HG03571 (cell line): ENCODE measurements around the gene PML.
"Not testable (repeated sequence)": the region's sequence is repeated elsewhere in the genome, so short reads cannot be mapped to it uniquely, and the experiment has no call there.

Experiments used
- ATAC-seq: cut with Tn5 transposase; IDR thresholded peaks from one replicate; pipeline ENCODE4 v1.9.1; 2021; ENCODE audit not compliant: unreplicated experiment

The PML gene

DNA sequence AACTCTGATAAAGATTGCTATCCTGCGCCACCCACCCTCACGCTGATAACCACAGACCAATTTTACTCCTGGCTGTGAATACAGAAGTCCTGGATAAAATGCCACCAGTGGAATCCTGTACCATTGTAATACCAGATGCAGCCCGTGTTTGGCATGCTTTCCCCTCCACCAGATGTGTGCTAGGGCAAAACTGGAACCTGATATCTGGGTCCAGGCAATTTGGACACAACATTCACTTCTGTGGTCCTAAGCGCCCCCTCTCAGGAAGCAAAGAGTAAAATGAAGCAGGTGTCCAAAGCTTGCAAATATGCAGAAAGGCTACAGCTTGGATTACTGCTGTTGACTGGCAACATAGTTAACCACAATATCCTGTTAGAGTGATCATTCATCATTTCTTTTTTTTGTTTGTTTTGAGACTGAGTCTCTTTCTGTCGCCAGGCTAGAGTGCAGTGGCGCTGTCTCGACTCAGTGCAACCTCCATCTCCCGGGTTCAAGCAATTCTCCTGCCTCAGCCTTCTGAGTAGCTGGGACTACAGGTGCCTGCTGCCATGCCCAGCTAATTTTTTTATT is 35.4 kb upstream of the PML start:
- ATAC-seq = no peak

DNA sequence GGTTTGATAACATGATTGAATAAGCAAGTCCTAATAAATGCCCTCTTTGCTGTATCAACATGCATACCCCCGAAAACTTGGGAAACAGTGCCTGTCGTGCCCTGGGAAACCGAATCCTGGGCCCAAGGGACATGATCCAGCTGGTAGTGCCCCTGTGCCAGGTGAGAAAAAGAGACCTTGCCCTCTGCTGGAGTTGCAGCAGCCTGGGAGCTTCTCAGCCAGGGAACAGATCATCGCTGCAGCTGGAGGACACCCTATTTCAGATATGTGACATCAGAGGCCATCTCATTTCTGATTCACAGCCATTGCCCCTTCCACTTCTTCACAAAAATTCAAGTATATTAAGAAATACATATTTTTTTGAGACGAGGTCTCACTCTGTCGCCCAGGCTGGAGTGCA is 34.7 kb upstream of the PML start:
- no peak for ATAC-seq

GRCh38 chr15:73960472-73961070 is 33.9 kb upstream of the PML start:
- not testable (repeated sequence) for ATAC-seq

- ATAC-seq = no peak
Measured at GRCh38 chr15:73962433-73962832, 32.1 kb upstream of the PML start.

DNA sequence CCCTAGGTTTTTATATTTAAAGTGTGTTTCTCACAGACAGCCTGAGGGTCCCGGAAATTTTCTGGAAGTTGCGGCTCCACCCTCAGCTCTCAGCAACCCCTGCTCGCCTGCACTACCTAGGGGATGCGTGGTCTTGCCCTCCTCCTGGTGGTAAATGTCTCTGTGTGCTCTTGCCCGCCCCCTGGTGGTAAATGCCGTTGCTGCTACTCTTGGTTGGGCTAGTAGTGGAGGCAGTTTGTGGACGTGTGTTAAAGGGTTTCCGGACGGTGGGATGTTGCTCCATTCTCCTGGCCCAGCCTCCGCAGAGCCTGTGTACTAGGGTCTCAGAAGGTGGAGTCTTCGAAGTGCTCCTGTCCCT is 29.8 kb upstream of the PML start:
- peak; percentile 48 for ATAC-seq

DNA sequence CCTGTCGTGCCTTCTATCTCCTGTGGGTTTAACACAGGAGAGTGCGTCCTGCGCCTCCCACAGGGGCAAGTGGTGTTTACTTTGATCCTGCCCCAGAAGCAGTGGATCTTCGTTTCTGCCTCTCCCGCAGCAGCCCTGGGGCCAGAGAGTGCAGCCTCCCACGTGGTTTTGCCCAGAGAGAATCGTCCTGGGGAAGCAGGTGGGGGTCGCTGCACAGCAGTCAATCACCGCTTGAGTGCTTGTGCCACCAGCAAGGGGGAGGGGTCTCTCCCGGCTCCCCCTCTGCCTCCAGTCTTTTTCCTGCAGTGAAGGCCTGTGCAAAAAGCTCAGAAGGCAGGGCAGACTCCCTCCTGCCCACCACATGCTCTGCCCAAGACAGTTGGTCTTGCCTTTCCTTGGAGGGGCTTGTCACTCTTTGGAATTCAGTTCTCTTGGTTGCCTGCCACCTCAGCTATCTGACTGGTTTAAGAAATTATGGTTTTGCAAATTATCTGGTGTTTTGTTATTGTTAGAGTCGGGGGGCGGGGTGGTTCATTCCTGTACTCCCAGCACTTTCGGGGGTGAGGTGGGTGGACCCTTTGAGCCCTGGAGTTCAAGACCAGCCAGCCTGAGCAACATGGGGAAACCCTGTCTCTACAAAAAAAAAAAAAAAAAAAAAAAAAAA is 29.3 kb upstream of the PML start:
- ATAC-seq = peak; percentile 22

GRCh38 chr15:73965758-73966113 is 28.8 kb upstream of the PML start:
- ATAC-seq = no peak

GRCh38 chr15:73968461-73968860 is 26.1 kb upstream of the PML start:
- ATAC-seq = no peak

DNA sequence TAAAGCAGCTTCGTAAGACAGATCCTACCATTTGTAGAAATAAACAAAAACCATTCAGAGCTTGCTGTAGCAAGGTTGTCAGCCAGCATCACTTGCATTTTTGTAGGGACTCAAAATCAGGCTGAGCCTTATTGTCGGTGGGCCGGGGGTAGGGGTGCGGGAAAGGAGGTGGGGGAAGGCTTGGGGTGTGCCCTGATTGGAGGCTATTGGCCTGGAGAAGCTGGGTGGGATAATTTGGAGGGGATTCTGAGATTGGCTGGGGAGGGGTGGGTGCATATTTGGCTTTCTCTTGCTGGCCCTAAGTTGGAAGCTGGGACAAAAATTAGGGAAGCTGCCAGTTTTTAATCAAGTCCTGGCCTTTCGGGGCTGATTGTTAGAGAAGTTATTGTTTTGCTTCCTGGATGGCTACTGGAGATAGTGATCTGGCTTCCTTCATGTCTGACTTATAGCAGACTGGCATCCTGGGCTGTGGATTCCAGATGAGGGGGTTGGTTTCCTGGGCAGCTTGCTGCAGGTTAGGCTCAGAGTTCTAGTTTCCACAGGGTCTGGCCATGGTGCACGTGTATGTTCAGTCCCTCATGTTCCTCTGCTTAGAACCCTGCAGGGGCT is 25.3 kb upstream of the PML start:
- no peak for ATAC-seq

DNA sequence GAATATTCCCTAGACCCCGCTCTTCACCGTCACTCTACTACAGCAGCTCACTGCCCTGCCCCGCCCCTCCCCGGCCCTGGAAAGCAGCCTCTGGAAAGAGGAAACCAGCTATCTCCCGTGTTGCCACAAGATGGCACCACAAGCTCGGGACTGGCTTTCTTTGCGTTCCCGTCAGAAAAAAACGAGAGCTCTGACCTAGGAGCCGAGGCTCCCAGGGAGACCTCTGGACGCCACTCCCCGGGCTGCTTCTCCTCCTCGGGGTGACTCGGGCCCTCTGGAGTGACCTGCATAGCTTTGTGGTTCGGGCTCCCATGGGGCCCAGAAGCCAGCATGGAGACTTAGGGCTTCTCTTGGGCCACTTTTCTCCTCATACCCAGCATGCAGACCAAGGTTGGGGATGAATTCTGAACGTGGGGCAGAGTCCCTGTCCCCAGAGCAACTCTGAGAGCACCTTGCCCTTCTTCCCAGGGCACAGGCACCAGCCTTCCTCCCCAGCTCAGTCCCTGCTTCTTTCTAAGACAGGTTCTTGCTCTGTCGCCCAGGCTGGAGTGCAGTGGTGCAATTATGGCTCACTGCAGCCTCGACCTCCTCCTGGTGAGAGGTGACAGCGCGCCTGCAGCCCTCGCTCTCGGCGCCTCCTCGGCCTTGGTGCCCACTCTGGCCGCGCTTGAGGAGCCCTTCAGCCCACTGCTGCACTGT is 21.4 kb upstream of the PML start:
- no peak for ATAC-seq

GRCh38 chr15:73973683-73974200 is 20.8 kb upstream of the PML start:
- ATAC-seq = not testable (repeated sequence)

GRCh38 chr15:73975440-73976125 is 18.9 kb upstream of the PML start:
- not testable (repeated sequence) for ATAC-seq

GRCh38 chr15:73978896-73979295 is 15.6 kb upstream of the PML start:
- ATAC-seq = no peak

DNA sequence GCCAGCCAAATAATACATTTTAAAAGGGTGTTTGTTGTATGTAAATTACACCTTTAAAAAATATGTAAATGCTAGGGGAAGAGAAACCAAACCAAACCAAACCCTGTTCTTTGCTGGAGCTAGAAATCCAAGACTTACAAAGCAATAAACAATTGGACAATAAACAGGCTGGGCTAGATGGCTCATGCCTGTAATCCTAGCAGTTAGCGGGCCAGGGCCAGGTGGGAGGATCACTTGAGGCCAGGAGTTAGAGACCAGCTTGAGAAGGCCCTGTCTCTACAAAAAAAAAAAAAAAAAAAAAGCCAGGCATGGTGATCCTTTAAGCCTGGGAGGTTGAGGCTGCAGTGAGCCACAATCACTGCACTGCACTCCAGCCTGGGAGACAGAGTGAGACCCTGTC is 14.9 kb upstream of the PML start:
- ATAC-seq = no peak

- no peak for ATAC-seq
Measured at GRCh38 chr15:73981761-73982221, 12.7 kb upstream of the PML start.

- ATAC-seq = no peak
Measured at GRCh38 chr15:73982222-73982962, 12.1 kb upstream of the PML start.

DNA sequence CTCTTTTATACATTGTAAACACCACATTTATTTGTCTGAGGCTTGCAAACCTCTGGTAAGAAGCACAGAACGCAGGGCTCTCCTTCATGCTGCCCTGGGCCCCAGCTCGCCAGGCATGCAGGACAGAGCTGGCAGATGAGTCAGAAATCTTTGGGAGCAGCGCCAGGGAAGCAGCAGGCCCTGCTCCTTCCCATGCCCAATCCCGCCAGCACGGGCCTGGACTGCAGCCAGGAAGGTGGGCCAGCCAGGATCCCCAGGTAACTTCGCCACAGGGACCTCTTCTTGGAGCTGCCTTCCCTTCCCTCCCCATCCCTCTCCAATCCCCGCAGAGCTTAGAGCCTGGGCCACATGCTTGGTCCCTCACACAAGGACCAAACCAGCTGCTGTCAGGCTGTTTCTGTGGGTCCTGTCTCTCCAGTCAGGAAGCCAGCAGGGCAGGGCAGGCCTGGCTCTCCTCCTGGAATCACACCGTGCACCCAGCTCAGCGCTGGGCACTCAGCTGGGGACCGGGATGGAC is 11.2 kb upstream of the PML start:
- ATAC-seq = no peak

DNA sequence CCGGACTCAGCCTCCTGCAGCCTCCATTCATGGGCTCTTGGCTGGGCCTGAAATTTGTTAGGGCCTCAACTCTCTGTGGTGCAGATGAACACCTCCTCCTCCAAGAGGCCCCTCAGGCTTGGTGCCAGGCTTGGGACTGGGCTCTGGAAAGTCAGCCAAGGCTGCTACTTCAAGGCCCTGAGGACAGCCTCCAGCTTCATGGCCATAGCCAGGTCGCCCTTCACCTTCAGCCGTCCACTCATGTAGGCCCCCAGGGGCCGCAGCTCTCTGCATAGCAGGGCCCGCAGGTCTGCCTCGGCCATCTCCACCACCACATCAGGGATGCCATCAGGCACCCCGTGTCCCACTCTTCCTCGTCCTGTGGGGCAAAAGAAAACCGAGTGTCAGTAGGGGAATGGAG is 10.7 kb upstream of the PML start:
- no peak for ATAC-seq

GRCh38 chr15:73984208-73984979 is 10.1 kb upstream of the PML start:
- no peak for ATAC-seq
